PFSK-1 (cell line): Measurements from ENCODE around the gene FREM3.

Experiments used
- FOXP2 ChIP-seq: optimal IDR thresholded peaks from 2 replicates; pipeline ENCODE3; 2011; ENCODE audit warnings: borderline replicate concordance, control low read depth, inconsistent platforms; ENCODE audit not compliant: insufficient read depth; ENCODE audit errors: extremely low read length, extremely low read depth
- POLR2AphosphoS5 ChIP-seq: IDR thresholded peaks from 2 replicates; pipeline ENCODE4 v1.6.1; 2012; ENCODE audit warnings: low read depth, mild to moderate bottlenecking, control low read depth, low read length, moderate library complexity
- REST ChIP-seq, 2 experiments: IDR thresholded peaks; 2 replicates each; pipeline versions ENCODE4 v1.6.1 to v1.8.0; 2011 to 2012; ENCODE audit warnings: low read depth in 2 of 2, low read length in 2 of 2, control low read depth in 1 of 2, inconsistent platforms in 1 of 2, mild to moderate bottlenecking in 1 of 2, moderate library complexity in 1 of 2; ENCODE audit not compliant: insufficient read depth in 1 of 2
- SIN3A ChIP-seq: IDR thresholded peaks from 2 replicates; pipeline ENCODE4 v1.6.1; 2012; ENCODE audit warnings: mild to moderate bottlenecking, low read length, moderate library complexity, borderline replicate concordance; ENCODE audit not compliant: insufficient read depth
- TAF1 ChIP-seq: IDR thresholded peaks from 2 replicates; pipeline ENCODE4 v1.6.1; 2012; ENCODE audit warnings: low read length, control low read depth, borderline replicate concordance; ENCODE audit not compliant: insufficient read depth

Gene FREM3

GRCh38 chr4:143699331-143700045 is 987 bp downstream of the FREM3 start:
- no peak for TF ChIP-seq FOXP2
- no peak for TF ChIP-seq POLR2AphosphoS5
- TF ChIP-seq SIN3A = no peak
- TF ChIP-seq TAF1 = no peak
- no peak for TF ChIP-seq REST (IDR thresholded peaks at IDR 0.05; ENCODE audit: insufficient read depth in 1 of 2, low read depth in 2 of 2, low read length in 2 of 2)

GRCh38 chr4:143693856-143694255 is 6.6 kb downstream of the FREM3 start:
- TF ChIP-seq FOXP2 (no peak), POLR2AphosphoS5 (no peak)

GRCh38 chr4:143692241-143692640 is 8.2 kb downstream of the FREM3 start:
- TF ChIP-seq REST (IDR thresholded peaks at IDR 0.05; ENCODE audit: insufficient read depth in 1 of 2, low read depth in 2 of 2, low read length in 2 of 2) (no peak), POLR2AphosphoS5 (no peak), TAF1 (no peak), SIN3A (no peak)

- TF ChIP-seq REST (IDR thresholded peaks at IDR 0.05; ENCODE audit: insufficient read depth in 1 of 2, low read depth in 2 of 2, low read length in 2 of 2) = no peak
- no peak for TF ChIP-seq FOXP2
- TF ChIP-seq SIN3A = no peak
- TF ChIP-seq POLR2AphosphoS5 = no peak
- TF ChIP-seq TAF1 = no peak
Observed at GRCh38 chr4:143679434-143679833, 21.0 kb downstream of the FREM3 start.

- TF ChIP-seq POLR2AphosphoS5 (no peak), FOXP2 (no peak), SIN3A (no peak), TAF1 (no peak), REST (IDR thresholded peaks at IDR 0.05; ENCODE audit: insufficient read depth in 1 of 2, low read depth in 2 of 2, low read length in 2 of 2) (no peak)
Observed at GRCh38 chr4:143668930-143669552, 31.4 kb downstream of the FREM3 start.
